SW480 (cell line): ENCODE results near the gene BPIFB6.
A peak's percentile ranks its signal among the peaks of the same experiment; 100 is the strongest.

Source experiments
- DNase-seq: peaks from one replicate; pipeline ENCODE4 v3.0.0-alpha.2; 2016; ENCODE audit warnings: low spot score

The BPIFB6 gene, protein sequence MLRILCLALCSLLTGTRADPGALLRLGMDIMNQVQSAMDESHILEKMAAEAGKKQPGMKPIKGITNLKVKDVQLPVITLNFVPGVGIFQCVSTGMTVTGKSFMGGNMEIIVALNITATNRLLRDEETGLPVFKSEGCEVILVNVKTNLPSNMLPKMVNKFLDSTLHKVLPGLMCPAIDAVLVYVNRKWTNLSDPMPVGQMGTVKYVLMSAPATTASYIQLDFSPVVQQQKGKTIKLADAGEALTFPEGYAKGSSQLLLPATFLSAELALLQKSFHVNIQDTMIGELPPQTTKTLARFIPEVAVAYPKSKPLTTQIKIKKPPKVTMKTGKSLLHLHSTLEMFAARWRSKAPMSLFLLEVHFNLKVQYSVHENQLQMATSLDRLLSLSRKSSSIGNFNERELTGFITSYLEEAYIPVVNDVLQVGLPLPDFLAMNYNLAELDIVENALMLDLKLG

DNA sequence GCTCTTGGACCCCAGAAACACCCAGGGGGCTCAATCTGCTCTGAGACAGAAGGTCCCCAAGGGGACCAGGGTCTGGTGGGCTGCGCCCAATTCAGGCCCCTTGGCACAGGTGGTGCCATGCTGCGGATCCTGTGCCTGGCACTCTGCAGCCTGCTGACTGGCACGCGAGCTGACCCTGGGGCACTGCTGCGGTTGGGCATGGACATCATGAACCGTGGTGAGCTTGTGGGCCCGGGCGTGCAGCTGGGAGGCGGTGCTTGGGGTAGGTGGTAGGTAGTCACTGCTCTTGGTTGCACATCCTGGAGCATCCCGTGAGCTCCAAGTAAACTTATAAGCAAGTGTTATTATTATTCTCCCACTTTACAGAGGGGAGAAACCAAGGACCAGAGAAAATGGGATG is at the start of gene BPIFB6:
BPIFB6 (plus strand) TSS at position 118 of the 400 bp plus-strand sequence; CDS start at position 118, 0 bp downstream.
- no peak for DNase-seq

DNA sequence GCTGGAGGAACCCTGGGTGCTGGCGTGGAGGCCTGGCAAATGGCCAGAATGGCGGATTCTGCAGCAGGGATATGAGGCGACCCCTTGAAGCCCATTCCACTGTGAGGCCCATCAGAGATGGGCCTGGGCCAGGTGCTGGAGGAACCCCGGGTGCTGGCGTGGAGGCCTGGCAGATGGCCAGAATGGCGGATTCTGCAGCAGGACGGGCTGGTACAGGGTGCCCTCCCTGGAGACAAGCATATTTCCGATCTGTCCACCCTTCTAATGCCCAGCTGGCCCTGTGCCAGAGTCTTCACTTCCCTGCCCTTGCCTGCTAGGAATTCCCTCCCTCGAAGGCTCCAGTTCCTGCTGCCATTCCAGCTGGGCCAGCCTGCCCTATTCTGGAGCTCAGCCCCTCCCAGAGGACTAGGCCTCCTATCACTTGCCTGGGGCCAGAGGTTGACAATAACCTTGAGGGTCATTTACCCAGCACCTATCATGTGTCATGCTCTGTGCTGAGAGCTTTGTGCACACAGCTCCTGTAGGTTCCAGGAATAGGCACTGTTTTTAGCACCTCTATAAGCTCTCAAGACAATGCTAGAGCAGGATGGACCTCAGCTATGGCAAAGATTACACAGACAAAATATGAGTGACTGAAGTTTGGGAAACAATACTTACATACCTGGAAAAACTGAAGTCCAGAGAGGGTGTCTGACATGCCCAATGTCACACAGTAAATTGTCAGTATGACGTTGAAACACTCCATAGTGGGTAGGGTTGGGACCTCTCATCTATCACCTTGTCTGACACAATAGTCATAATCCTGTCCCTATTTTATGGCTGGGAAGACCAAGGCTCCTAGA is 48.6 kb upstream of the BPIFB6 start:
- DNase-seq: peak; percentile 20

DNA sequence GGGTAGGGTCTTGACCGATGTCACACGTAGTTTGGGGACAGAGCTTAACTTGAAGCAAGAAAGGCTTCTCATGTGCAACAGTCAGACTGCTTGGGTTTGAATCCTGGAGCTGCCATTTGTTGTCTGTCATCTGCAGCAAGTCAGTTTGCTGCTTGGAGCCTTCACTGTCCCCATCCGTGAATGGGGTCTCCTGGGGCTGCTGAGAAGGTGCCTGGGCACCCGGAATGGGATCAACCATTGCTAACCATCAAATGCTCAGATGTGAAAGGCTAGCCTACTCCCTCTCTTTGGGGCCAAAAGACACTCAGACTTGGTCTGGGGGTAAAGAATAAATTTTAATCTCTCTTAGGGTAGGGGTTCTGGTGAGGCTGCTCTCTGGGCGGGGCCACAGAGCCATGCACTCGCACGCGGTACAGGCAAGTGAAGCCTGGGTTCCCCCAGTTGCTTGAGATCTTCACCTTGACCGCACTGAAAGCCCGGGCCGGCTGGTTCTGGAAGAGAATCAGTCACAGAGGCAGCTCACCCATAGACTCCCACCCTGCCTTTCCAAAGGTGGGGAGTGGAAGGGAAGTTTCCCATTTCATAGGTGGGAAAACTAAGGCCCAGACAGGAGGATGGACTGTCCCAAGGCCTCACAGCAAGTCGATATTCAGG is 47.9 kb upstream of the BPIFB6 start:
- no peak for DNase-seq

DNA sequence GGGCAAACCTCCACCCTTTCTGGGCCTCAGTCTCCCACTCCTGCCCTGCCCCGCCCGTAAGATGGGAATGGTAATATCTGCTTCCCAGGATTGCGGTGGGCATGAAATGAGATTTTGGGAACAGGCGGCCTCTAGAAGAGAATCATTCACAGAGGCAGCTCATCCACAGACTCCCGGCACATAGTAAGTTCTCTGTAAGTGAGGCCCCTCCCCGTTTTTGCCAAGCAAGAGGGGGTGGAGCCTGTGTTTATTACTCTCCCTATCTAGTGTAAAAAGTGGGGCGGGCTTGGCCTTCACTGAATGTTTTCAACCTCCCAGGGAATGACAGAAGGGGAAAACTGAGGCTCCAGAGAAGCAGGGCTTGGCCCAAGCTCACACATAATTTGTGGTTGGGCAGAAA is 47.3 kb upstream of the BPIFB6 start:
- DNase-seq: peak; percentile 29

DNA sequence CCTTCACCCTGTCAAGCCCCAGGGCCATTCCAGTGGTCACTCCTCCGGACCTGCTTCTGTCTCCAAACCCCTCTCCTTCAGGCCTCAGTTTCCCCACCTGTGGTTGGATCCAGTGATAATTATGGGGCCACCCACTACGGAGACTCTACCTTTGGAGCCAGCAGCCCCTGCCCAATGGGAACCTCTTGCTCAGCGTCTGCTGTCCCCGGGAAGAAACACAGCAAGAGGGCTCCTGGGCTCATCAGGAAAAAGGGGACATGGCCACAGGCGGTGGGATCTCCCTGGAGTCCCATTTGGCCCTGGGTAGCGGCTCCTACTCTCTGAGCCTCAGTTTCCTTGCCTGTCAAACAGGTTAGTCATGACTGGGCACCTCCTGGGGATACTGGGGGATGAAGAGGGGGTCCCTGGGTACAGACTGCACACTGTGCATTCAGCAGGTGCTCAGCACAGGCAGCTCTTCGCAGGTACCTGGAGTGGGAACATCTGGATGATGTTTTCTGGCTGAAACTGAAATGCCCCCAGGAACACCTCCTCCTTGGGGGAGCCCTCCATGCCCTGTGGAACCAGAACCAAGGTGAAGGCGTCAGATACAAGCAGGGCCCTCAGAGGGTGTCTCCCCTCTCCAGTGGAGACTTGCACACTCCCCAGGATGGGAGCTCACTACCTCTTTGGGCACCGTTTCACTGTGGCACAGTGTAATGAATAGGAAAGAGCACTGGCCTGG is 46.7 kb upstream of the BPIFB6 start:
- DNase-seq: no peak

DNA sequence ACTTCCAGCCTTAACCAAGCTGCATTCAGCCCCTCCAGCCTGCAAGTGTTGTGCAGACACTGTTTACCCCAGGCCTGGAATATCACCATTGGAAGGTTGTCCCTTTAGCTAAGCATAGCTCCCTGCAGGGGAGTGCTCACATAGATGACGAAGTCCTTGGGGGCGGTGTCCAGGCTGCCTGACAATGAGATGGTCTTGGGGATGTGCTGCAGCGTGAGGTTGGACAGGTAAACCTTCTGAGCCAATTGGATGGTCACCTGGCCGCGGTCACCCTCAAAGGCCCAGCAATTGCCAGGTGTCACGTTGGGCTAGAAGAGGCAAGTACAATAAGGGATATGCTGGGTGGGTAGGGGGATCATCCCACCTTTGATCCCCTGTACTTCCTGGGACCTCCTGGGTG is 45.9 kb upstream of the BPIFB6 start:
- no peak for DNase-seq

DNA sequence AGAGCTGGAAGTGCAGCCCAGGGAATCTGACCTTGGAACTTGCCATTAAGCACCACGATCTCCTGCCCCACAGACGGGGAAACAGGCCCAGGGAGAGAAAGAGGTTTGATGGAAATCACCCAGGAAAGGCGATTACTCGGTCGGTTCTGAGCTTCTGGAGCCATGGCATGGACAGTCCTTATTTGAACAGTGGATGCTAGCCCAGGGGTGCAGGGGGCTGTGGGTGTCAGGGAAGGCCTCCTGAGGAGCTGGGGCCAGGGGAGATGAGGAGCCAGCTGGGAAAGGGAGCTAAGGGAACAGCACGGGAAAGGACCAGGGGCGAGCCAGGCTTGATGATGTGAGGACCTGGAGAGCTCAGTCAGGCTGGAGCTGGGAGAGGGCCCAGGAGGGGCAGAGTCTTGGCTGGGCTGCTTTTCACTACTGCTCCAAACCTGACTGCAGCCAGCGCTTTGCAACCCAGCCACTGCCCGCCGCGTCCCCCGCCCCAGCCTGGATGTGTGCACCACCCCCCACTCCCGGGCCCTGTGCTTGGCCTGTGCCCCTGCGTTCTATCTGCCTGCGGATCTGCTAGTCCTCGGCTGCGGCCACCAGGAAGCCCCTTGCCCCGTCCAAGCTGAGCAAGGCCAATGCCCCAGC is 45.0 kb upstream of the BPIFB6 start:
- no peak for DNase-seq

DNA sequence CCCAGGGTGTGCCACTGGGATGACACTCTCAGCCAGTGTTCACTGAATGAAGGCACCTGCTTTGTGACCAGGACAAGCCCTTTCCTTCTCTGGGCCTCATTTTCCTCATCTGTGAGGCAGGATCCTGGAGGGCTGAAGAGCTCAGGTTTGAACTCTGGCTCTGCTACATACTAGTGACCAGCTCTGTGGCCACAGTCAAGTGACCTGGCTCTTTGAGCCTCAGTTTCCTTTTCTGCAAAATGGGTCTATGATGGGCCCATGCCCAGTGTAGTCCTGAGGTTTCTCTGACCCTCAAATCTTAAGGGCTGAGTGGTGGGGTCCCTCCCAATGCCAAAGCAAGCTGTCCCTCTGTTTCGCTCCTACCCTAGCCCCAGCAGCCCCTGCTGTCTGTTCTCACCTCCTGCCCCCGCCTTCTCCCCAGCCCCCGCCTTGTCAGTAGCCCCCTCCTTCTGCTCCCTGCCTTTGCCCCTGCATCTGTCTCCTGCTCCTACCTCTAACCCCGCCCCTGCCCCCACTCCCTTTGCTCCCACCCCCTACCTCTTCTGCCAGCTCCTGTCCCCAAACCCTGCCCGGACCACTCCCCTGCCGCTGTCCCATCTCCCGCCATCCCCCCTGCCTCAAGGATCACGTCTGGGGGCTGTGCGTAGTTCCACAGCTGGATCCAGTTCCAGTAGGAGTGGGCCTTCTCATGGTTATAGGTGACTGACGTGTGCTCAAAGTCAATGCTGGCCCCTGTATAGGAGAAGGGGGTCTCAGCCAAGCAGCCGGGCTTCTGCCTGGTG is 44.2 kb upstream of the BPIFB6 start:
- no peak for DNase-seq

DNA sequence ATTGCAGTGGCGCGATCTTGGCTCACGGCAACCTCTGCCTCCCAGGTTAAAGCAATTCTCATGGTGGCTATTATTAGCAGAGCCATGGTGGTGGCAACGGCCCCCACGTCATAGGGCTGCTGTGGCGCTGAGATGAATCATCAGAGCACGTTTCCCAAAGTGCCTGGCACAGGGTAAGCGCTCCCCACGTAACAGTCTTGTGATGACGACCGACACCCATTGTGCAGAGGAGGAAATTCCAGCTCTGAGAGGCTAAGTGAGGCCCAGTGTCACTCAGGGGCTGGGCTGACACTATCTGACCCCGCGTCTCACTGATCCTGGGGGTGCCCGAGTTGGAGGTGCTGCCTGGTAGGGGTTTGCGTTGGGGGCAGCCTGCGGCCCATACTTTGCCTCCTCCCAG is 43.4 kb upstream of the BPIFB6 start:
- DNase-seq: no peak

DNA sequence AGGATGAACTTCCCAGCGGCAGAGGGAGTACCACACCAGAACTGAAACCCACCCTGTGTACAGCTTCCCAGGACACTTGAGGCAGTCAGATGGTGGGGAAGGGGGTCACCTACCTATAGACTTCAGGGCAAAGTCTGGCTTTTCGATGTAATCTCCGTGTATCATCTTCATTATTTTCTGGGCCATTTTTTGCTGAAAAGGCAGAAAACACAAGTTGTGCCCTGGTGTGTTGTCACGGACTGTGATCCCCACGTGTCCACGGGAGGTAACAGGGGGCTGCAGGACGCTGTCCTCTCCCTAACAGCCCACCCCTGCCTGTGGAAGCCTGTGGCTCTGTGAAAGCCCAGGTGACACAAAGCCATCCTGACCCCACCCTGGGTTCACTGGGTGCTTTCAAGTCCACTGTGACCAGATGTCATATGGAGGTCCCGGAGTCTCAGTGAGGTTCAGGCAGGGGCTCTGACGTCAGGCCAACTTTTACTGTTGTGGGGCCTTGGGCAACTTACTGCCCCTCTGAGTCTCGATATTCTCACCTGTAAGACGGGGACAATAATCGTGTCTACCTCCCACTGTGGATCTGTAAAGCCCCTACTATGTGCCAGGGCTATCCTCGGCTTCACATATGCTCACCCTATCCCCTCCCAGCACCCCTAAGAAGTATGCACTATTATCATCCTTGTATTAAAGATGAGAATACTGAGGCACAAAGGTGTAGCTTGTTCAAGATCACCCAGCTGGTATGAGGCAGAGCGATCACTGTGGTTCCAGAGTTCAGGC is 41.8 kb upstream of the BPIFB6 start:
- no peak for DNase-seq

DNA sequence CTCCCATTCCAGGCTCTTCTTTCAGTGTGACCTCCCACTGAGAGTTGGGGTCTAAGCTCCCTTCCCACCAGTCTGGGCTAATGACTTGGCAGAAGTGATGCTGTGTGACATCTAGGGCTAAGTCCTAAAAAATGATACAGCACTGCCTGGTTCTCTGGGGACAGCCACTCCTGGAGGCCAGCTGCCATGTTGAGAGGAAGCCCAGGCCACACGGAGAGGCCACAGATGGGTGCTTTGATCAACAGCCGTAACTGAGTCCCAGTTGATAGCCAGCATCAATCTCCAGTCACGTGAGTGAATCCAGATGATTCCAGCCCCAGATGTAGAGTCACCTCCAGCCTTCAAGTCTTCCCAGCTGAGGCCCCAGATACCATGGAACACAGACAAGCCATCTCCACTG is 41.0 kb upstream of the BPIFB6 start:
- DNase-seq: no peak

DNA sequence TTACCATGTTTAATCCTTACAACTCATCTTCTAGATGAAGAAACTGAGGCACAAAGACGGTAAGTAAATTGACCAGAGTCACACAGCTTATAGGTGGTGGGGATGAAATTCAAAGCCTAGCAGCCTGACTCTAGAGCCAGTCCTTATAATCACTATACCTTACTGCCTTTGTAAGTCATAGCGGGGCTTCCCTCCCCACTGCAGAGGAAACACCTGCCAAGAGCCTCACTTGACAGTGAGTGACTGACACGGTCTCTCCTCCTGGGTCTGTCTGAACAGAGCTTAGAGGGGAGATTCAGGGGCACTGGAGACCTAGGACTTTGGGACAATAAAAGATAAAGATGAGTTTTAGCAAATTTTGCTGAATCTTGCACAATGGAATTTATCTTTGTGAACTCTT is 40.1 kb upstream of the BPIFB6 start:
- DNase-seq: no peak

DNA sequence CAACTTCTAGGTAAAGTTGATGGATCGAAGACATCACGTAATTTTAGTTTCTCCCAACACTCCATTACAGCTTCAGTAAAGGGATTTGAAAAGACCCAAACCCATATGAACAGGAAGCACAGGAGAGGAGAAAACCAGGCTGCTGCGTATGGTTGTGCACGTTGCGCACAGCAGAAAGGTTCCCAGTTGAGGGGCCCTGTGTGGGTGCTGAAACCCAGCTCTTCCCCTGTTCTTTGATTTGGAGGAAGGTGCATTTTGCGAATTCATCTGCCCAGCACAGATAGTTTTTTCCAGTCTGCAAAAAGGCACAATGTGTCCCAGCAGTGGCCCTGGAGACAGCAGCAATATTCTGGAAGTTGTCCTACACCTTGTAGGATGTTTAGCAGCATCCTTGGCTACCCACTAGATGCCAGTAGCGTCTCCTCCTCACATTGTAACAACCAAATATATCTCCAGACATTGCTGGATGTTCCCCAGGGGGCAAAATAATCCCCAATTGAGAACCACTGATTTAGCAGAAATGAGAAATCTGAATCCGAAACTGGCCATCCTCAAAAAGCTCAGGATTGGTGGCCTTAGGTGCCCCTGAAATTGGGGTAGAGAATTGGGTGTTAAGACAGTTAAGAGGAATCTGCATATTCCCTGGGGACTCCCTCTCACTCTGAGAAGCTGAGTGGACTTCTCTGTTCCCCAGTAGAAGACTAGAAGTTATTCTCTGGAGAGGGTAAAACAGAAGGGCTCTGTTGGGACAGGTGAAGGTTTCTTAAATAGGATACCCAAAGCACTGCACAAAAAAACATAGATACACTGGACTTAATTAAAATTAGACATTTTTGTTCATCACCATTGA is 39.4 kb upstream of the BPIFB6 start:
- no peak for DNase-seq

DNA sequence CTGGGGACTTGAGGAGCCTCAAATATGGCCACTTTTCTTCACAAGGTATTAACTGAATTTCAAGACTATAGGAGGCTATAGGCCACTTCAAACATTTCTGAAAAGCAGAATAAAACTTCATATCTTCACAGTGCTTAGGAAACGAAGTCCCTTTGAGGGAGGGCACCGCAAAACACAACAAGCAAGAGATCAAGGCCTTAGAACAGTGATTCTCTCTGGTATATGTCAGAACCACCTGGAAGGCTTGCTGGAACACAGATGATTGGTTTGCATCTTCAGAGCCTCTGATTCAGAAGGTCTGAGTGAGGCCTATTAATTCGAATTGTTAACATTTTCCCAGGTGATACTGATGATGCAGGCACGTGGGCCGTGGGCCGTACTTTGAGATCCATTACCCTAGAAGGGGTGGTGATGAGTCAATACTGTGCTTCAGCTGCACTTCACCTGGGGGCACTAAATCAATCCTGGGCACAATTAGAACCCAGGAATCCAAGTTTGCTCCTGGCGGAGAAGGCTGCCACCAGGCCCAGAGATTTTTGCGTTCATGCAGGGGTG is 37.9 kb upstream of the BPIFB6 start:
- DNase-seq: no peak

DNA sequence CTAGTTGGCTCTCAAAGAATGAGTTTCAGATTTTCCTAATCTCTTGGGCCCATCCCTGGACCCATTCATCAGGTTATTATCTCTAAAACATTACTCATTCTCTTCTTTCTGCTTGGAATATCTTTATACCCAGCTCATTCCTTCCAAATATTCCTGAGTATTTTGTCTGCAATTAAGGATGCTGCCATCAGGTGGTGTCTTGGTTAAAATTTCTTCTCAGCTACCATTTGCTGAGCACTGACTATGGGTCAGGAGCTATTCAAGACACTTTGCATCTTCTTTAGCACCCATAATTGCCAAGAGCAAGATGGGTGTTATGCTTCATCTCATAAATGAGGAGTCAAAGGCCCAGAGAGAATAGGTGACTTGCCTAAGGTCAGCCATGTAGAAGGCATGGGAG is 35.6 kb upstream of the BPIFB6 start:
- no peak for DNase-seq

DNA sequence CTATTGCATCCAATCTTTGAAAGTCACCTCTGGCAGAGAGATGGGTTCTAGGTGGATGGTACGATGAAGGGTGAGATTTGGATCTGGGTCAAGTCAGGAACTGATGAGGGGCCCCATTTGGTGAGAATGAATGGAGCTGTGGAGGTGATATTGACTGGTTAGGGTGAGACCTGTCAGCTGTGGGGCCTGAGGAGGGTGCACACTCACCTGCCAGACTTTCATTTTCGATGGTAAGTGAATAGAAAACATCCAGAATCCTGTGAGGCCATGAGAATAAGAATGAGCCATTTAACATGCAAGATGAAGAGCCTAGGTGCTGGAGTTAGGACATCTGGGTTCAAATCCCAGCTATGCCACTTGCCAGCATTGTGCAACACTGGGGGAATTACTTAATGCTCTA is 34.0 kb upstream of the BPIFB6 start:
- no peak for DNase-seq

DNA sequence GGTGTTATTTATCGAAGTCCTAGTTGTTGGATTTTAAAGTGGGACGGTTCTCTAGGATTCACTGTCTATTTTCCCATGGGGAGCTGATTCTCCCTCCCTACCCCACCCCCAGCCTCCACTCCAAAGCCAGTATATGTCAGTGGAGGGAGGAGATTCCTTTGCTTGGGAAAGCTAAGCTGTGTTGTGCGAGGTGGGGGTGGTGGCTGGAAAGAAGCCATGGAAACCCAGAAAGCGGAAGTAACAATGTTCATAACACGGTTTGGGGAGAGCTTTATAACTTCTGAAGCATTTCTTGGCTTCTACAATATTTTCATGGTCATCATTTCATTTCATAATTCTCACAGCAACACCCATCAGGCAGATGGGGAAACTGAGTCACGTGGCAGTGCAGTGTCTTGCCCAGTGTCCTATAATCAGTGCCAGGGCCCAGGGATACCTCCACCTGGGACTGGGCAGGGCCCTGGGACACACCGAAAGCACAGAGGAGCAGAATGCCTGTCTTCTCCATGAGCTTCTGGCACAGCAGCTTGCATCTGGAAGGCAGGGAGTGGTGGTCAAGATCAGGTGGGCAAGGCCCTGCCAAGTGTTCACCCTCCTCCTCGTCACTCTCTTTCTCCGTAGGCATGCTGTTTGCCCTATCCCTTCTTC is 31.7 kb upstream of the BPIFB6 start:
- DNase-seq: no peak

DNA sequence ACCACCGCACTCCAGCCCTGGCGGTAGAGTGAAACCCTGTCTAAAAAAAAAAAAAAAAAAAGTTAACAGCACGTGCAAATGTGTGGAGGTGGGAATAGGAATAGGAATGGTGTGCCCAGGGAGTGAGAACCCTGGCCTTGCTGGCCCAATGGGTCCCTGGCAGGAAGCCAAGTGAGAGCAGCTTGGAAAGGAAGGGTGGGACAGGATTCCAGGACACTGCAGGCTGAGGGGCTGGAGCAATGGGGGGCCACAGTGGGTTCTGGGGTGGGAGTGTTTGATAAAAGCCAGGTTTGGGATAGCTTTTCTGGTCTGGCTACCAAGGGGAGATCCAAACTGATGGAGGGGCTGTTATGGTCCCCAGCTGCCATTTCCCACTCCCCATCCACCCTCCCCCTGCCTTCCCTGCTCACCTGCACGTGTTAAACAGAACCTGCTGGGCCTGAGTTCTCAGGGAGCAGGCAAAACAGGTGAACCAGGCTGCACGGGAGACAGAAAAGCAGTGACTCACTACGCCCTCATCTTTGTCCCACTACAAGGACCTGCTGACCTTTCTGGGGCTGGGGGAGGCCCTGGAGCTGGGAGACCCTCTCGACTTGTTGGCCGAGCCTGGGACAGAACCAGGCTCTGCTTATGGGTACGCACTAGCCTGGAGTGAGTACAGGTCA is 30.5 kb upstream of the BPIFB6 start:
- no peak for DNase-seq
